ENCODE measurements around the gene NDUFS8.
"Not testable (repeated sequence)": the region's sequence is repeated elsewhere in the genome, so short reads cannot be mapped to it uniquely, and the experiment has no call there.

The NDUFS8 gene

GRCh38 chr11:68030318-68031143, at the start of gene NDUFS8:
TSS of gene NDUFS8 (plus strand) at chr11:68030681. CDS start at chr11:68032152, 1,471 bp downstream.
- DNase-seq (ENCODE audit: low read depth in 1 of 2, low spot score in 1 of 2) = peak; percentile 82 to 95

- not testable (repeated sequence) for DNase-seq (ENCODE audit: low read depth in 1 of 2, low spot score in 1 of 2)
Measured at GRCh38 chr11:67981226-67981625, 49.3 kb upstream of the NDUFS8 start.

- not testable (repeated sequence) for DNase-seq (ENCODE audit: low read depth in 1 of 2, low spot score in 1 of 2)
Measured at GRCh38 chr11:67982255-67982857, 48.1 kb upstream of the NDUFS8 start.

- no peak for DNase-seq (ENCODE audit: low read depth in 1 of 2, low spot score in 1 of 2)
Measured at GRCh38 chr11:67983951-67984350, 46.5 kb upstream of the NDUFS8 start.

GRCh38 chr11:67985302-67985701, 45.2 kb upstream of the NDUFS8 start:
- DNase-seq (ENCODE audit: low read depth in 1 of 2, low spot score in 1 of 2) = not testable (repeated sequence)

- not testable (repeated sequence) for DNase-seq (ENCODE audit: low read depth in 1 of 2, low spot score in 1 of 2)
Measured at GRCh38 chr11:67990546-67991346, 39.7 kb upstream of the NDUFS8 start.

GRCh38 chr11:67991347-67992121, 38.9 kb upstream of the NDUFS8 start:
- not testable (repeated sequence) for DNase-seq (ENCODE audit: low read depth in 1 of 2, low spot score in 1 of 2)

- peak; percentile 14 to 25 for DNase-seq (ENCODE audit: low read depth in 1 of 2, low spot score in 1 of 2)
Measured at GRCh38 chr11:67993821-67994220, 36.7 kb upstream of the NDUFS8 start.

GRCh38 chr11:67994387-67994786, 36.1 kb upstream of the NDUFS8 start:
- DNase-seq (ENCODE audit: low read depth in 1 of 2, low spot score in 1 of 2) = not testable (repeated sequence)

GRCh38 chr11:67995129-67995528, 35.4 kb upstream of the NDUFS8 start:
- not testable (repeated sequence) for DNase-seq (ENCODE audit: low read depth in 1 of 2, low spot score in 1 of 2)

GRCh38 chr11:67995579-67995978, 34.9 kb upstream of the NDUFS8 start:
- not testable (repeated sequence) for DNase-seq (ENCODE audit: low read depth in 1 of 2, low spot score in 1 of 2)

GRCh38 chr11:67996051-67996450, 34.4 kb upstream of the NDUFS8 start:
- no peak for DNase-seq (ENCODE audit: low read depth in 1 of 2, low spot score in 1 of 2)

- DNase-seq (ENCODE audit: low read depth in 1 of 2, low spot score in 1 of 2) = no peak
Measured at GRCh38 chr11:67996622-67997474, 33.6 kb upstream of the NDUFS8 start.

GRCh38 chr11:67997475-67997921, 33.0 kb upstream of the NDUFS8 start:
- no peak for DNase-seq (ENCODE audit: low read depth in 1 of 2, low spot score in 1 of 2)

GRCh38 chr11:67998150-67999045, 32.1 kb upstream of the NDUFS8 start:
- DNase-seq (ENCODE audit: low read depth in 1 of 2, low spot score in 1 of 2) = no peak

- DNase-seq (ENCODE audit: low read depth in 1 of 2, low spot score in 1 of 2) = no peak
Measured at GRCh38 chr11:67999201-67999629, 31.3 kb upstream of the NDUFS8 start.

- DNase-seq (ENCODE audit: low read depth in 1 of 2, low spot score in 1 of 2) = no peak
Measured at GRCh38 chr11:67999704-68000103, 30.8 kb upstream of the NDUFS8 start.

- no peak for DNase-seq (ENCODE audit: low read depth in 1 of 2, low spot score in 1 of 2)
Measured at GRCh38 chr11:68002575-68002937, 27.9 kb upstream of the NDUFS8 start.

All from stimulated activated CD4-positive, alpha-beta T cell treated with anti-CD3 and anti-CD28 coated beads, Interleukin-15, amount 100 ng/mL, for 1 hour (primary cell).